Testis (tissue), 2 donors: Measurements from ENCODE around the gene GBP5.

ENCODE experiments used
- POLR2A ChIP-seq: fragments of 450-650 bp; IDR thresholded peaks from one replicate; pipeline ENCODE4 v1.6.1; 2017; ENCODE audit warnings: antibody characterized with exemption, mild to moderate bottlenecking, moderate library complexity
- TF ChIP-seq, protein P1 (sequence below), 3 experiments: fragments of 450-650 bp in 2 of 3; fragments of 200-600 bp in 1 of 3; sonication (generic) in 1 of 3; IDR thresholded peaks; one replicate each; pipeline ENCODE4 v1.5.1; 2016 to 2019; ENCODE audit warnings: antibody characterized with exemption in 3 of 3, mild to moderate bottlenecking in 2 of 3, moderate library complexity in 1 of 3

DNA sequence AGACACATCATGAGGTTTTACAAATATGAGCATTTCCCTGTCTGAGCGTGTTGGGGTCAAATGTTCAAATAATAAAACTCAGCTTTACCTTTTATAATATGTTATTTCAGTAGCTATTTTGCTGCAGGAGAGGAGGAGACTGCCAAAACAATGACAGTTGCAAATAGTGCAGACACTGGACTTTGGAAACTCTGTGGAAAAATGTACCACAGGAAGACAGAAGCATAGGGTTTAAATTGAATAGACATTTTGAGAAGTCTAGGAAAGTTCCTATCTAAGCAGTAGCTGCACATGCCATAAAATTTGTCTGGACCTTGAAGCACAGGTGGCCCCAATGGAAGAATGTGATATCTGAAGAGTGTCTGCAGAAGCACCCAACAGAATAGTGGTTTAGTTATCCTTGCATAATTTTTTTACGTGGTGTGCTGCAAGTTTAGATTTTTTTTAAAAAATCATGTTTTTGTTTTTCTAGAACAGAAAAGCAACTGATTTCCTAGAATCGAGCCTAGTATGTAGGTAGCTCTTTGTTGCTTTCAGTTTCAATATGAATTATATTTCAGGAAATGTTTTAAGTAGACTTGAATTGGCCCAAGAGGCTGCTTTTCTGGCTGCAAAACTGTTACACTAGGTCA lies 14.0 kb upstream of the GBP5 start:
- no peak for TF ChIP-seq POLR2A
- TF ChIP-seq, protein P1, sequence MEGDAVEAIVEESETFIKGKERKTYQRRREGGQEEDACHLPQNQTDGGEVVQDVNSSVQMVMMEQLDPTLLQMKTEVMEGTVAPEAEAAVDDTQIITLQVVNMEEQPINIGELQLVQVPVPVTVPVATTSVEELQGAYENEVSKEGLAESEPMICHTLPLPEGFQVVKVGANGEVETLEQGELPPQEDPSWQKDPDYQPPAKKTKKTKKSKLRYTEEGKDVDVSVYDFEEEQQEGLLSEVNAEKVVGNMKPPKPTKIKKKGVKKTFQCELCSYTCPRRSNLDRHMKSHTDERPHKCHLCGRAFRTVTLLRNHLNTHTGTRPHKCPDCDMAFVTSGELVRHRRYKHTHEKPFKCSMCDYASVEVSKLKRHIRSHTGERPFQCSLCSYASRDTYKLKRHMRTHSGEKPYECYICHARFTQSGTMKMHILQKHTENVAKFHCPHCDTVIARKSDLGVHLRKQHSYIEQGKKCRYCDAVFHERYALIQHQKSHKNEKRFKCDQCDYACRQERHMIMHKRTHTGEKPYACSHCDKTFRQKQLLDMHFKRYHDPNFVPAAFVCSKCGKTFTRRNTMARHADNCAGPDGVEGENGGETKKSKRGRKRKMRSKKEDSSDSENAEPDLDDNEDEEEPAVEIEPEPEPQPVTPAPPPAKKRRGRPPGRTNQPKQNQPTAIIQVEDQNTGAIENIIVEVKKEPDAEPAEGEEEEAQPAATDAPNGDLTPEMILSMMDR (IDR thresholded peaks at IDR 0.05), result no peak
